ENCODE data around the gene HOXA13. TPM values are rescaled to one million over a fixed set of nuclear protein-coding genes. Genes with fewer than 3 reads are reported as not detected.

Gene HOXA13
- total and polyA plus RNA-seq, 11 donors, result not detected

DNA sequence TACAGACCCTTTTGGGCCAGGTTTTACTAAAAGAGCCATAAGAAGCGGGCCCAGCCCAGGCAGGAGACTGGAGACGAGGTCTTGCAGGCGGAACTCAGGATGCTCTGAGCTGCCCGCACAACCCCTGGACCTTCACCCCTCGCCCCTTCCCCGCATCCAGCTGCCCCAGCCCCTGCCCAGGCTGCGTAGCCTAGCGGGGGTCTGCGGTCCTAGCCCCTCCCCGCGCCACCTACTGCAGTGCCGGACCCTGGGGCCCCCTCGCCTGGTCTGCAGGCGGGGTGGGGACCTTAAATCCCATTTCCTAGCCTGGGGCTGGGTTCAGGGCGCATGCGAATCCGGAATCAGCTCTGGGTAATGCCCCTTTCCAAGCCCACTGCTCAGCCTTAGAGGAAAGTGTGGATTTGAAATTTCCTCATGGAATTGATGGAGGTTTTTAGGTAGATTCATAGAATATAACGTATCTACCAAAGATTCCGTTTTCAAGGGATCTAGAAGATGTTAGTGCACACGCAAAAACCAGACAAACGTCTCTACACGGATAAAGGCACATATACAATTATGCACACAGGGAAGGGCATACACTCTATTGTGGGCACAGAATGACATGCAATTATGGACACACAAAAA lies 47.0 kb downstream of the HOXA13 start:
- no peak for ATAC-seq
- 10 to 20% (median 11%) methylated on average over 12 to 22 of the region's 22 CpGs for WGBS, 4 donors
- Histone ChIP-seq H3K36me3 (no peaks in the 10 kb centered on the region), H3K27ac (peak overlapping the region in 1 of 12 donors; percentile 92), H3K4me3 (peak overlapping the region in 1 of 12 donors; percentile 9), H3K9me3 (no peaks in the 10 kb centered on the region), H3K27me3 (peaks cover 87 to 100% (median 99%) of the 10 kb centered on the region in 9 donors), H3K4me1 (peaks cover 3 to 59% (median 23%) of the 10 kb centered on the region in 12 donors)
- intact Hi-C loops (cut with DNase I), result loop anchor here in 5 of 10 donors (10.0 kb wide), 3 partner anchors 1068 to 1288 kb away; no protein-coding TSS in a partner anchor
- TF ChIP-seq, protein P1, sequence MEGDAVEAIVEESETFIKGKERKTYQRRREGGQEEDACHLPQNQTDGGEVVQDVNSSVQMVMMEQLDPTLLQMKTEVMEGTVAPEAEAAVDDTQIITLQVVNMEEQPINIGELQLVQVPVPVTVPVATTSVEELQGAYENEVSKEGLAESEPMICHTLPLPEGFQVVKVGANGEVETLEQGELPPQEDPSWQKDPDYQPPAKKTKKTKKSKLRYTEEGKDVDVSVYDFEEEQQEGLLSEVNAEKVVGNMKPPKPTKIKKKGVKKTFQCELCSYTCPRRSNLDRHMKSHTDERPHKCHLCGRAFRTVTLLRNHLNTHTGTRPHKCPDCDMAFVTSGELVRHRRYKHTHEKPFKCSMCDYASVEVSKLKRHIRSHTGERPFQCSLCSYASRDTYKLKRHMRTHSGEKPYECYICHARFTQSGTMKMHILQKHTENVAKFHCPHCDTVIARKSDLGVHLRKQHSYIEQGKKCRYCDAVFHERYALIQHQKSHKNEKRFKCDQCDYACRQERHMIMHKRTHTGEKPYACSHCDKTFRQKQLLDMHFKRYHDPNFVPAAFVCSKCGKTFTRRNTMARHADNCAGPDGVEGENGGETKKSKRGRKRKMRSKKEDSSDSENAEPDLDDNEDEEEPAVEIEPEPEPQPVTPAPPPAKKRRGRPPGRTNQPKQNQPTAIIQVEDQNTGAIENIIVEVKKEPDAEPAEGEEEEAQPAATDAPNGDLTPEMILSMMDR (IDR thresholded peaks at IDR 0.05), result no peak
- no peak for TF ChIP-seq POLR2A (IDR thresholded peaks at IDR 0.05)
- peak in 2 of 5 donors; percentile 10 to 48 for DNase-seq

DNA sequence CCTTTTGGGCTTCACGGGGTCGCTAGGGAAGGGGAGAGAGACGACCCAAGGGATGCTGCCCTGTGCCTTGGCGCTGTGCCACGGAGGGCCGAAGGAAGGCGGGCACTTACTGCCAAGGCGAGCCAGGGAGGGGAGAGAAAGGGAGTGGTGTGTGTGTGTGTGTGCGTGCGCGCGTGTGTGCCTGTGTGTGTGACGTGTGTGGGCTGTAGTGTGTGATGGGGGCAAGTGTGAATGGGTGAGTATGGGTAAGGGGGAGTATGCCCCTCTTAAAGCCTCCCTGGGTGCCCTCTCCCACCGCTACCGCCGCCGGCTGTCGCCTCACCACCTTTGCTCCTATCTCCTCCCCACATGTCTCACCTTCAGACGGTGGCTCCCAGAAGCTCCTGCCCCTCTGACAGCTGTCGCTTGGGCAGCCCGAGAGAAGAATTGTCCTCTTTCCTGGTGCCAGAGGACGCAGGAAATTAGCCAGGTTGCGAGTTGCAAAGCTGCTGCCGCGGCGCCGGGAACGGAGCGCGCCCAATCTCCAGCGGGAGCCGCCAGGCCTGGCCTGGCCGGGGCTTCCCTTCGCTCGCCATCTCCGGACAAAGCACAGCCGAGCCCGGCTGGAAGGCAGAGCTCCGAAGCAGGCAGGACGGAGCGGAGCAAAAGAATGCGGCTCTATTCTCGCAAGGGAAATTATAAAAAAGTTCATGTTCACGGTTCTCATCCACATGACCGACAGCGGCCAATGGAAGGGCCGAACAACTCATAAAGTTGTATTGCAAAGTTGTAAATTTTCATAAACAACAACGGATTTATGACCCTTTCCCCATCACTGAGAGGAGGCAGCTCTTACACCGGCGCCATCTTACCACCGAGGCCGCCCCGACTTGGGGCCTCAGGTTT lies 47.7 kb downstream of the HOXA13 start, which contains the start of gene HOXA3:
TSS of gene HOXA3 (minus strand) at position 653 of the 885 bp plus-strand sequence. CDS start 41,943 bp downstream, outside the sequence.
- Histone ChIP-seq H3K36me3 (no peaks in the 10 kb centered on the region), H3K27me3 (peaks cover 91 to 100% (median 99%) of the 10 kb centered on the region in 9 donors), H3K27ac (peak within 1 kb of the TSS in 1 of 12 donors; percentile 92), H3K9me3 (no peaks in the 10 kb centered on the region), H3K4me1 (peaks cover 3 to 67% (median 27%) of the 10 kb centered on the region in 12 donors), H3K4me3 (peak within 1 kb of the TSS in 5 of 12 donors; percentile 2 to 38 (median 28))
- 4 to 7% (median 5%) methylated on average over 34 to 53 of the region's 53 CpGs for WGBS, 4 donors
- TF ChIP-seq POLR2A (IDR thresholded peaks at IDR 0.05), result no peak
- TF ChIP-seq, protein P1 (IDR thresholded peaks at IDR 0.05), result no peak
- ATAC-seq, result no peak
- intact Hi-C loops (cut with DNase I), result loop anchor here in 5 of 10 donors (10.0 kb wide), 3 partner anchors 1067 to 1287 kb away; no protein-coding TSS in a partner anchor
- peak in 3 of 5 donors; percentile 5 to 33 (median 19) for DNase-seq

DNA sequence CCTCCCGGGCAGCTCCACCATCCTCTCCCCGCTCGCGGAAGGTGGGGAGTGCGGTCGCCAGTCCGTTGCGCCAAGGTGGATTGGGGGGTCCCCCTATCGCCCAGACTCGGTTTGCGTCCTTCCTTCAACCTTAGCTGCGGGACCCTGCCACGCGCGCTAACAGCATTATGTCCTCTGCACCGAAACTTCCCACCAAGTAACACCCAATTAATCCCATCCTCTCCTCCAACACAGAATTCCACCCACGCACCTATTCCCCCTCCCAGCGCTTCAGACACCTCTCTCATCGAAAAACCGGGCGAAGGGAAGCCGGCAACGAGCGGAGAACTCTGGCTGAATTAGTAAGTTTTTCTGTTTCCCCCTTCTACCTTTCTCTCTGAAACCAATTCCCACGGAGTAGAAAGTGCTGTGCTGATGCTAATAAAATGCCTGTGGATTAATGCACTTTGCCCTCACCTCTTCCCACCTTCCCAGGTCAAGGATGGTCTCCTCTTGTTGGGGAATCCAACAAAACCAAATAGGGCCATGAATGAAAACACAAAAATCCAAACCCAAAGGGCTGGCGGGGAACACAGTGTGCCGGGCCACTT lies 48.5 kb downstream of the HOXA13 start:
- Histone ChIP-seq H3K9me3 (no peaks in the 10 kb centered on the region), H3K36me3 (no peaks in the 10 kb centered on the region), H3K4me3 (peak overlapping the region in 11 of 12 donors; percentile 1 to 39 (median 33)), H3K4me1 (peaks cover 3 to 66% (median 27%) of the 10 kb centered on the region in 12 donors), H3K27ac (peak overlapping the region in 1 of 12 donors; percentile 92), H3K27me3 (peaks cover 91 to 100% (median 99%) of the 10 kb centered on the region in 9 donors)
- intact Hi-C loops (cut with DNase I), result loop anchor here in 5 of 10 donors (10.0 kb wide), 3 partner anchors 1067 to 1287 kb away; no protein-coding TSS in a partner anchor
- ATAC-seq, result no peak
- WGBS, 4 donors, result 3 to 6% (median 5%) methylated on average over 25 to 27 of the region's 27 CpGs
- TF ChIP-seq, protein P1 (IDR thresholded peaks at IDR 0.05), result no peak
- TF ChIP-seq POLR2A (IDR thresholded peaks at IDR 0.05), result no peak
- DNase-seq, result peak in 3 of 5 donors; percentile 4 to 54 (median 15)

Data from heart left ventricle (tissue), 16 donors.